Ovary (tissue), 3 donors: ENCODE measurements around the gene HIPK3.

Source experiments
- CTCF ChIP-seq, 3 donors: fragments of 450-650 bp in 2 of 3; fragments of 200-600 bp in 1 of 3; IDR thresholded peaks; one replicate each; pipeline versions ENCODE4 v1.5.1 to v1.8.0; 2016 to 2022; ENCODE audit warnings: antibody characterized with exemption in 3 of 3, mild to moderate bottlenecking in 1 of 3
- POLR2A ChIP-seq: fragments of 450-650 bp; IDR thresholded peaks from one replicate; pipeline ENCODE4 v1.6.1; 2017; ENCODE audit warnings: antibody characterized with exemption, mild to moderate bottlenecking, moderate library complexity
- donor health status: DM: no; HTN: no; CAD: no.

- no peak for TF ChIP-seq CTCF (IDR thresholded peaks at IDR 0.05)
- no peak for TF ChIP-seq POLR2A
Measured at GRCh38 chr11:33366918-33367317, 109.7 kb downstream of the HIPK3 start.
